Measurements from ENCODE around the gene DEK. TPM values are rescaled to one million over a fixed set of nuclear protein-coding genes. Genes with fewer than 3 reads are reported as not detected.
"Not testable (repeated sequence)": the region's sequence is repeated elsewhere in the genome, so short reads cannot be mapped to it uniquely, and the experiment has no call there.

The DEK gene
- total RNA-seq, 1 donor from 2014 or later: 163 TPM

GRCh38 chr6:18244251-18244650 is 20.1 kb downstream of the DEK start:
- Mint-ChIP-seq H3K4me1 (ENCODE audit: low read depth) (peaks cover 70% of the 10 kb centered on the region), H3K27ac (no peak overlapping the region), H3K36me3 (ENCODE audit: low read depth) (peaks cover 73% of the 10 kb centered on the region), H3K4me3 (no peak overlapping the region), H3K9me3 (peaks cover 5% of the 10 kb centered on the region), H3K27me3 (ENCODE audit: insufficient read depth) (no peaks in the 10 kb centered on the region)
- DNase-seq (ENCODE audit: low spot score): no peak
- intact Hi-C loops (cut with micrococcal nuclease): loop anchor here (5.0 kb wide), 1 partner anchor 87 kb away; the partner anchor contains the start of genes KDM1B and TPMT

- no peak for DNase-seq (ENCODE audit: low spot score)
- Mint-ChIP-seq H3K4me1 (ENCODE audit: low read depth) (peaks cover 61% of the 10 kb centered on the region), H3K36me3 (ENCODE audit: low read depth) (peaks cover 66% of the 10 kb centered on the region), H3K4me3 (no peak overlapping the region), H3K27ac (peak overlapping the region; percentile 22), H3K27me3 (ENCODE audit: insufficient read depth) (no peaks in the 10 kb centered on the region), H3K9me3 (peaks cover 5% of the 10 kb centered on the region)
- intact Hi-C loops (cut with micrococcal nuclease): loop anchor here (5.0 kb wide), 1 partner anchor 86 kb away; the partner anchor contains the start of genes KDM1B and TPMT
Observed at GRCh38 chr6:18243302-18243893, 20.9 kb downstream of the DEK start.

- H3K4me1 Mint-ChIP-seq (ENCODE audit: low read depth): peaks cover 58% of the 10 kb centered on the region
- H3K4me3 Mint-ChIP-seq: peak overlapping the region; percentile 49
- H3K9me3 Mint-ChIP-seq: peaks cover 5% of the 10 kb centered on the region
- H3K27ac Mint-ChIP-seq: peak overlapping the region; percentile 29
- peaks cover 67% of the 10 kb centered on the region for H3K36me3 Mint-ChIP-seq (ENCODE audit: low read depth)
- H3K27me3 Mint-ChIP-seq (ENCODE audit: insufficient read depth): no peaks in the 10 kb centered on the region
- DNase-seq (ENCODE audit: low spot score): no peak
- intact Hi-C loops (cut with micrococcal nuclease): loop anchor here (5.0 kb wide), 1 partner anchor 85 kb away; the partner anchor contains the start of genes KDM1B and TPMT
Observed at GRCh38 chr6:18242062-18242851, 22.1 kb downstream of the DEK start.

- no peak for DNase-seq (ENCODE audit: low spot score)
- H3K4me1 Mint-ChIP-seq (ENCODE audit: low read depth): peaks cover 50% of the 10 kb centered on the region
- H3K36me3 Mint-ChIP-seq (ENCODE audit: low read depth): peaks cover 63% of the 10 kb centered on the region
- intact Hi-C loops (cut with micrococcal nuclease): loop anchor here (1.0 to 5.0 kb wide), 2 partner anchors 22 to 84 kb away; partner anchors contain the start of genes KDM1B and TPMT
- H3K9me3 Mint-ChIP-seq: peaks cover 5% of the 10 kb centered on the region
- peak overlapping the region; percentile 68 for H3K27ac Mint-ChIP-seq
- H3K4me3 Mint-ChIP-seq: no peak overlapping the region
- H3K27me3 Mint-ChIP-seq (ENCODE audit: insufficient read depth): no peaks in the 10 kb centered on the region
Observed at GRCh38 chr6:18241208-18242038, 22.9 kb downstream of the DEK start.

GRCh38 chr6:18240230-18240629 is 24.1 kb downstream of the DEK start:
- H3K4me3 Mint-ChIP-seq: no peak overlapping the region
- H3K36me3 Mint-ChIP-seq (ENCODE audit: low read depth): peaks cover 62% of the 10 kb centered on the region
- peaks cover 1% of the 10 kb centered on the region for H3K9me3 Mint-ChIP-seq
- no peak for DNase-seq (ENCODE audit: low spot score)
- H3K27me3 Mint-ChIP-seq (ENCODE audit: insufficient read depth): no peaks in the 10 kb centered on the region
- H3K27ac Mint-ChIP-seq: no peak overlapping the region
- intact Hi-C loops (cut with micrococcal nuclease): loop anchor here (5.0 kb wide), 1 partner anchor 83 kb away; the partner anchor contains the start of genes KDM1B and TPMT
- peaks cover 38% of the 10 kb centered on the region for H3K4me1 Mint-ChIP-seq (ENCODE audit: low read depth)

GRCh38 chr6:18237167-18237566 is 27.2 kb downstream of the DEK start:
- intact Hi-C loops (cut with micrococcal nuclease): no loop called here
- no peak overlapping the region for H3K27ac Mint-ChIP-seq
- H3K27me3 Mint-ChIP-seq (ENCODE audit: insufficient read depth): no peaks in the 10 kb centered on the region
- H3K4me1 Mint-ChIP-seq (ENCODE audit: low read depth): peaks cover 27% of the 10 kb centered on the region
- H3K4me3 Mint-ChIP-seq: no peak overlapping the region
- peaks cover 62% of the 10 kb centered on the region for H3K36me3 Mint-ChIP-seq (ENCODE audit: low read depth)
- H3K9me3 Mint-ChIP-seq: peaks cover 18% of the 10 kb centered on the region
- no peak for DNase-seq (ENCODE audit: low spot score)

- peaks cover 29% of the 10 kb centered on the region for H3K9me3 Mint-ChIP-seq
- peaks cover 67% of the 10 kb centered on the region for H3K36me3 Mint-ChIP-seq (ENCODE audit: low read depth)
- H3K4me1 Mint-ChIP-seq (ENCODE audit: low read depth): peaks cover 28% of the 10 kb centered on the region
- H3K4me3 Mint-ChIP-seq: no peak overlapping the region
- no peak overlapping the region for H3K27ac Mint-ChIP-seq
- H3K27me3 Mint-ChIP-seq (ENCODE audit: insufficient read depth): no peaks in the 10 kb centered on the region
- intact Hi-C loops (cut with micrococcal nuclease): no loop called here
- DNase-seq (ENCODE audit: low spot score): no peak
Observed at GRCh38 chr6:18235524-18235923, 28.8 kb downstream of the DEK start.

- Mint-ChIP-seq H3K9me3 (peaks cover 29% of the 10 kb centered on the region), H3K27ac (no peak overlapping the region), H3K27me3 (ENCODE audit: insufficient read depth) (no peaks in the 10 kb centered on the region), H3K4me1 (ENCODE audit: low read depth) (peaks cover 28% of the 10 kb centered on the region), H3K4me3 (no peak overlapping the region), H3K36me3 (ENCODE audit: low read depth) (peaks cover 72% of the 10 kb centered on the region)
- DNase-seq (ENCODE audit: low spot score): no peak
- intact Hi-C loops (cut with micrococcal nuclease): no loop called here
Observed at GRCh38 chr6:18234564-18234963, 29.8 kb downstream of the DEK start.

- intact Hi-C loops (cut with micrococcal nuclease); DNase-seq (ENCODE audit: low spot score); H3K27ac Mint-ChIP-seq; H3K27me3 Mint-ChIP-seq (ENCODE audit: insufficient read depth); H3K4me3 Mint-ChIP-seq: not testable (repeated sequence)
- peaks cover 29% of the 10 kb centered on the region for H3K9me3 Mint-ChIP-seq
- peaks cover 28% of the 10 kb centered on the region for H3K4me1 Mint-ChIP-seq (ENCODE audit: low read depth)
- peaks cover 77% of the 10 kb centered on the region for H3K36me3 Mint-ChIP-seq (ENCODE audit: low read depth)
Observed at GRCh38 chr6:18233770-18234169, 30.6 kb downstream of the DEK start.

- Mint-ChIP-seq H3K4me1 (ENCODE audit: low read depth) (peaks cover 28% of the 10 kb centered on the region), H3K36me3 (ENCODE audit: low read depth) (peaks cover 77% of the 10 kb centered on the region), H3K9me3 (peaks cover 29% of the 10 kb centered on the region)
- H3K4me3 Mint-ChIP-seq; DNase-seq (ENCODE audit: low spot score); H3K27ac Mint-ChIP-seq; H3K27me3 Mint-ChIP-seq (ENCODE audit: insufficient read depth); intact Hi-C loops (cut with micrococcal nuclease): not testable (repeated sequence)
Observed at GRCh38 chr6:18231856-18232255, 32.5 kb downstream of the DEK start.

GRCh38 chr6:18228590-18228989 is 35.7 kb downstream of the DEK start:
- H3K27me3 Mint-ChIP-seq (ENCODE audit: insufficient read depth); intact Hi-C loops (cut with micrococcal nuclease); H3K27ac Mint-ChIP-seq; H3K4me3 Mint-ChIP-seq; DNase-seq (ENCODE audit: low spot score): not testable (repeated sequence)
- peaks cover 61% of the 10 kb centered on the region for H3K36me3 Mint-ChIP-seq (ENCODE audit: low read depth)
- peaks cover 28% of the 10 kb centered on the region for H3K4me1 Mint-ChIP-seq (ENCODE audit: low read depth)
- peaks cover 17% of the 10 kb centered on the region for H3K9me3 Mint-ChIP-seq

- Mint-ChIP-seq H3K36me3 (ENCODE audit: low read depth) (peaks cover 53% of the 10 kb centered on the region), H3K4me1 (ENCODE audit: low read depth) (peaks cover 22% of the 10 kb centered on the region), H3K9me3 (peaks cover 11% of the 10 kb centered on the region)
- DNase-seq (ENCODE audit: low spot score); H3K4me3 Mint-ChIP-seq; H3K27me3 Mint-ChIP-seq (ENCODE audit: insufficient read depth); H3K27ac Mint-ChIP-seq; intact Hi-C loops (cut with micrococcal nuclease): not testable (repeated sequence)
Observed at GRCh38 chr6:18227166-18227565, 37.2 kb downstream of the DEK start.

All from activated T-helper 1 cell treated with anti-CD3 and anti-CD28 coated beads, Interleukin-12 subunit alpha, Interleukin-12 subunit beta, Interleukin-2, Interleukin-4 antibody, amounts not matched to agents 30 ng/mL and 10 ng/mL and 1 ng/mL, durations not matched to agents 14 hours and 24 hours and 36 hours (primary cell).